ENCODE data around the gene COQ2. TPM values are rescaled to one million over a fixed set of nuclear protein-coding genes. Genes with fewer than 3 reads are reported as not detected.
A peak's percentile ranks its signal among the peaks of the same experiment; 100 is the strongest.
"Not testable (repeated sequence)": the region's sequence is repeated elsewhere in the genome, so short reads cannot be mapped to it uniquely, and the experiment has no call there.

COQ2 gene
- total RNA-seq (ENCODE audit: insufficient read depth, low replicate concordance), result 11.1 TPM

DNA sequence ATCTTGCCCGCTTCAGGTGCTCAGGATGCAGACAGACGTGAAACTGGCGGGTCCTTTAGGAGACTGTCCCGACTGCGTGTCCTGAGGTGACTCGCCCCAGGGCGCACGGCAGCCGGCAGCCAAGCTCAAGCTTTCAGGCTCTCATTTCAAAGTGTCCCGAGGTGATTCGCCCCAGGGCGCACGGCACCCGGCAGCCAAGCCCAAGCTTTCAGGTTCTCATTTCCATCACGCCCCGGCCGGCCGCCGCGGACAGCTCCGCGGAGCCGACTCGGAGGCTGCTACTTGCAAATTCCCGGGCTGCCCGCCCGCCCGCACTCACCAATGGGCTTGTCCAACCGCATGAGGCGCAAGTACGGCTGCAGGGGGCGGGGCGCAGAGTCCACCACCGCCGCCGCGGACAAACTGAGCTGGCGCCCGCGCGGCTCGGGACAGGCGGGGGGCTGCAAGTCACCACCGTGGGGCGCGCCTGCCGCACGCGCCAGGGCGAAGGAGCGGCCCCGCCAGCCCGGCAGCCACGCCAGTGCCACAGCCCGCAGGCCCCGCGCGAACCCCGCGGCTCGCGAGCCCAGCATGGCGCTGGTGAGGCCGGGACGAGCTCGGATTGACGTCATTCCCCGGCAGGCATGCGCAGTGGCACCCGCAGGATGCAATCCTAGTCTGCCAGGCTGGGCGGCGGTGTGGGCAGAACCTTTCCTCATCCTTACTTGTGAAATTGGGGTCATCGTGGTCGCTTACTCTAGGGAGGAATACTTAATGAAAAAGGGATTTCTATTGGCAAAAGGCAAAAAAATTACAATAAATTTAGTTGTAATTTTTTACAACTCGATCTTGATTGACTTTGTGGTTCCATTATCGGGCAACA, at the start of gene COQ2:
Gene COQ2, minus strand, starts transcription at position 606 of the 862 bp plus-strand sequence. Its CDS starts 34 bp downstream, at position 572.
- peak; percentile 97 for DNase-seq (ENCODE audit: low spot score)

GRCh38 chr4:83331956-83332355, 47.4 kb upstream of the COQ2 start:
- DNase-seq (ENCODE audit: low spot score), result no peak

DNA sequence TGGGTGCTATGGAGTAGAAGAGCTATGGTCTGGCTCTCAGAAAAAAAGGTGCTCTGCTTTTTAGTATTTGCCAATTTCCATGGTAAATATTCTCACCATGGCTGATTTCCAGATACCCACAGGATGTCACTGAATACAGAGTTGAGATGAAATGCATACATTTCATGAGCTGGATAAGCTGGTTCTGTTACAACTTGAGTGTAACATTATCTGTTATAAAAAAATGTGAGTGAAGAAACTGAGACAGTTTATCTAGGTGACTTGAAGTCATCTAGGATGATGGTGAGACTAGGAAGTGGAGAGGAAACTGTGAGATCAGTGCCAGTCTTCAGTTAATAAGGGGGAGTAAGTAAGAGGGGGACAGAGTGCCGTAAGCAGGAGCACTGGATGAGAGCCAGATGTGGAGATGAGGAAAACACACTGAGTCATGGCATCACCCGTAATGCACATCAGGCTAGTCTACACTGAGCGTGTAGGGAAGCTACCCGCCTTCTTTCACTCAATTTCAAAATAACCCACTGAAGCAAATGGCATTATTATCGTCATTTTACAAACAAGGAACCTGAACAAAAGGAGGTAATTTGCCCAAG, 45.0 kb upstream of the COQ2 start:
- DNase-seq (ENCODE audit: low spot score), result peak; percentile 40

GRCh38 chr4:83328521-83329187, 44.1 kb upstream of the COQ2 start:
- no peak for DNase-seq (ENCODE audit: low spot score)

DNA sequence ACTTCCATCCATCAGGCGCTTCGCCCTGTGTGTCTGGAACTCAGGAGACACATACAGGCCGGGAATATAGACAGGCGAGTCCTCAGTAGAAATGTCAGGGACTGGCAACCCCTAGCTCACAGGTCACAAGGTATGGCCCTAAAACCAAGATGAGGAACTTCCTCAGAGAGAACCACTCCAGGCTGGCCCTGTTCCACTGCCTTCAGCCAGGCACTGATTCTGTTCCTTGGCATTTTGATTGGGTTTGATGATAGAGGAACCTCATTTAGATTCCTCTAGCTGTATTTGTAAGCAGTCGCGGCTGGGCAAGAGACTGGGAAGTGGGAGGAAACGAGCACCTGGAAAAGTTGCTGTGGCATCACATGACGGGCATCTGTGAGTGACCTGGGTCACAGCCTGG, 41.9 kb upstream of the COQ2 start:
- no peak for DNase-seq (ENCODE audit: low spot score)

GRCh38 chr4:83325306-83325705, 40.7 kb upstream of the COQ2 start:
- DNase-seq (ENCODE audit: low spot score), result not testable (repeated sequence)

DNA sequence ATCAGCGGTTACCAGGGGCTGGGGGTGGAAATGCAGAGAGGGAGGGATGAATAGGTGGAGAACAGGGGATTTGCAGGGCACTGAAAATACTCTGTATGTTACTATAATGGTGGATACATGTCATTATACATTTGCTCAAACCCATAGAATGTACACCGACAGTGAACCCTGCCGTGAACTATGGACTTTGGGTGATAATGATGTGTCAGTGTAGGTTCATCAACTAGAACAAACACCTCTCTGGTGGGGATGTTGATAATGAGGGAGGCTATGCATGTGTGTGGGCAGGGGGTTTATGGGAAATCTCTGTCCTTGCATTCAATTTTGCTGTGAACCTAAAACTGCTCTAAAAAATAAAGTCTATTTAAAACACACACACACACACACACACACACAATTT, 38.5 kb upstream of the COQ2 start:
- no peak for DNase-seq (ENCODE audit: low spot score)

- DNase-seq (ENCODE audit: low spot score), result peak; percentile 31
These were observed 36.0 kb upstream of the COQ2 start for GRCh38 chr4:83320548-83320947.

- DNase-seq (ENCODE audit: low spot score), result no peak
These were observed 34.1 kb upstream of the COQ2 start for GRCh38 chr4:83318666-83319065.

GRCh38 chr4:83317671-83318070, 33.1 kb upstream of the COQ2 start:
- DNase-seq (ENCODE audit: low spot score), result no peak

- no peak for DNase-seq (ENCODE audit: low spot score)
These were observed 32.0 kb upstream of the COQ2 start for GRCh38 chr4:83316459-83317165.

GRCh38 chr4:83315341-83315870, 30.8 kb upstream of the COQ2 start:
- DNase-seq (ENCODE audit: low spot score), result no peak

DNA sequence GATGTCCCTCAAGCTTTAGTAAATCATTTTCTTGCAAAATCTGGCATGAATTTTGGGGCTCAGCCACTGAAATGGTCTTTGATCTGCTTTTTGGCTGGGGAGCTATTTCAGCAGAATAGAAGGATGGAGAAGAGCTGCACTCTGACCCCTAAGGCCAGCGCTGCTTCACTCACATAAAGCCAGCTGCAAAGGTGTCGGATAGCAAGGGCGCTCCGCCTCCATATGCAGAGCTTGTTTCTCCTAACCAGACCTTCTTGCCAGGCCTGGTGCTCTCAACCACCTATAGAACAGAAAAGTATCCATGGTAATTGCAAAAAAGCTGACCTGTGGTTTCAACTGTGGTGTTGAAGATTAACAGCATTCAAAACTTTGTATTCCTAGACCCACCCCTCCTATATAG, 24.1 kb upstream of the COQ2 start:
- DNase-seq (ENCODE audit: low spot score), result no peak

DNA sequence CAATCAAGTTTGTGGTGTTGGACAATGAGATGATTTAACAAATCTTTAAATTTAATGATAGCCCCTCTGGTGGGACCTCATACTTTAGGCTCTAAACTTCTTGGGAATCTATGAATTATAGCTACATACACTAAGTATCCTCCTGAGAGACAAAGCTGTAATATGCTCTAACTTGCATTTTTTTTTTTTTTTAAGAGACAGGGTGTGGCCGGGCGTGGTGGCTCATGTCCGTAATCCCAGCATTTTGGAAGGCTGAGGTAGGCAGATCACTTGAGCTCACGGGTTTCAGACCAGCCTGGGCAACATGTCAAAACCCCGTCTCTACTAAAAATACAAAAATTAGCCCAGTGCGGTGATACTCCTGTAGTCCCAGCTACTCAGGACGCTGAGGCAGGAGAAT, 23.3 kb upstream of the COQ2 start:
- no peak for DNase-seq (ENCODE audit: low spot score)

- peak; percentile 14 for DNase-seq (ENCODE audit: low spot score)
These were observed 20.6 kb upstream of the COQ2 start for GRCh38 chr4:83305187-83305586.

DNA sequence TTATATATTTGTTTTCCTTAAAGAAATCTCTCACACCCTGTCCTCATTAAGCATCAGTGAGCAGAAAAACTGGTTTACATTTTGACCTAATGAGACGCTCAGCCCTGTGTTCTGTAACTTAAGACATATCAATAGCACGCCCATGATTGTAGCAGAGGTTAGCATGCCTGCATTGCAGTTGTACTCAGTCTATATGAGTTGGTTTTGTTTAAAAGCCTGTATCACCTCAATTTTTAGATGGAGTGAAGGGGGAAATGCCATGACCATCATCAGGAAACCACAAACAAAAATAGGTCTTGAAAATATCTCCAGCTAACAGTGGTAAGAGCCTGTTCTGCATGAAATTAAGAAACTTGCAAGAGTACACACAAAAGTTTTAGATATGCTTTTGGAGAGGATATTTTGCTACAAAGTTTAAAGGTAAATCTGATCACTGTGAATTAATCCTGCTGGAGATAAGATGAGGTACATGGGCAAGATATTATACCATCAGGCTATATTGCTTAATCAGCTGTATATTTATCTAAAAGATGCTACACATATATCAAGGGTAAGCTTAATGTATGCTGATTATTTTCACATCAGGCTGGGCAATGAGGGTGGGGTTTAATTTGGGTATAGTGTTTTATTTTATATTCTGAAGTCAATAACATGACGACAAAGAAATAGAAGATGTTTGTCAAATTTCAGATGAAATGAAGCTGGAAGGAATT, 13.1 kb upstream of the COQ2 start:
- DNase-seq (ENCODE audit: low spot score), result no peak

DNA sequence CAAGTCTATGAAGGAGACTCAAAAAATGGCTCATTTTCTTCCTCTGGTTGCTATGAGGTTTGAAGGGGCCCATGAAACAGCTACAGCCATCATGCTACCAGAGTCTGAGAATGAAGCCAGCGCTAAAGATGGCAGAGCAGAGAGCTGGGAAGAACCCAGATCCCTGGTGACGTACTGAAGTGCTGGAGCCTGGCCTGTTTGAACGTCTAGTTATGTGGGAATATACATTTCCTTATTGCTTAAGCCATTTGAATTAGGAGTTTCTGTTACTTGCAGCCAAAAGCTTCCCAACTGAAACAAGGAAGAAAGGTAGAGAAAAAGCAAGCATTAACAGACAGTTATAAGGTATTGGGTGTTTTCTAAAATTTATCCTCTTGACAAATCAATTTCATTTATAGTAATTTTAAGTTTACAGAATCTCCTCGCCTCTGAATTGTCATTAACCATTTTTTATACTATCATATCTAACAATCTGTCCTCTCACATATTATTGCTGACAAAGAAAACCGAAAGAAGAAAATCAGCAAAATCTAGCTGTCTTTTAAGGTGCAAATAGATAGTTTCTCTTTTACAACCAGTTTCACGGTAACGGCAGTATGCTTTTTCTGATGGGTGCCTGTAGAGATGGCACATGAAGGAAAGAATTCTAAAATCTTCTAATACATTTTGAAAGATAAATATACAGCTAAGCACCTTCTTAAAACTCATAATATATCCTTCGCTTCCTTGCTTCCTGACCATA, 8.9 kb upstream of the COQ2 start:
- no peak for DNase-seq (ENCODE audit: low spot score)

DNA sequence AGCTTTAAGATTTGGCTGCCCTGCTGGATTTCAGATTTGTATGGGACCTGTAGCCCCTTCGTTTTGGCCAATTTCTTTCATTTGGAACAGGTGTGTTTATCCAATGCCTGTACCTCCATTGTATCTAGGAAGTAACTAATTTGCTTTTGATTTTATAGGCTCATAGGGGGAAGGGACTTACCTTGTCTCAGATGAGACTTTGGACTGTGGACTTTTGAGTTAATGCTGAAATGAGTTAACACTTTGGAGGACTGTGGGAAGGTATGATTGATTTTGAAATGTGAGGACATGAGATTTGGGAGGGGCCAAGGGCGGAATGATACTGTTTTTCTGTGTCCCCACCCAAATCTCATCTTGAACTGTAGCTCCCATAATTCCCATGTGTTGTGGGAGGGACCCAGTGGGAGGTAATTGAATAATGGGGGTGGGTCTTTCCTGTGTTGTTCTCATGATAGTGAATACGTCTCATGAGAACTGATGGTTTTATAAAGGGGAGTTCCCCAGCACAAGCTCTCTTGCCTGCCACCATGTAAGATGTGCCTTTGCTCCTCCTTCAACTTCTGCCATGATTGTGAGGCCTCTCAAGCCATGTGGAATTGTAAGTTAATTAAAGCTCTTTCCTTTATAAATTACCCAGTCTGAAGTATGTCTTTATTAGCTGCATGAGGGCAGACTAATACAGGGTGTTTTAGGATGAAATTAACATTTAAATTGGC, 5.6 kb upstream of the COQ2 start:
- not testable (repeated sequence) for DNase-seq (ENCODE audit: low spot score)

DNA sequence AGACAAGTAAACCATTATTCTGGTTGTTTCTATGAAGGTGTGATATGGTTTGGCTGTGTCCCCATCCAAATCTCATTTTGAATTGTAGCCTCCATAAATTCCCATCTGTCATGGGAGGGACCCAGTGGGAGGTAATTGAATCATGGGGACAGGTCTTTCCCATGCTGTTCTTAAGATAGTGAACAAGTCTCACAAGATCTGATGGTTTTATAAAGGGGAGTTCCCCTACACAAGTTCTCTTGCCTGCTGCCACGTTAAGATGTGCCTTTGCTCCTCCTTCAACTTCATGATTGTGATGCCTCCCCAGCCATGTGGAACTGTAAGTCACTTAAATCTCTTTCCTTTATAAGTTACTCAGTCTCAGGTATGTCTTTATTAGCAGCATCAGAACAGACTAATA, 3.8 kb upstream of the COQ2 start:
- DNase-seq (ENCODE audit: low spot score), result not testable (repeated sequence)

DNA sequence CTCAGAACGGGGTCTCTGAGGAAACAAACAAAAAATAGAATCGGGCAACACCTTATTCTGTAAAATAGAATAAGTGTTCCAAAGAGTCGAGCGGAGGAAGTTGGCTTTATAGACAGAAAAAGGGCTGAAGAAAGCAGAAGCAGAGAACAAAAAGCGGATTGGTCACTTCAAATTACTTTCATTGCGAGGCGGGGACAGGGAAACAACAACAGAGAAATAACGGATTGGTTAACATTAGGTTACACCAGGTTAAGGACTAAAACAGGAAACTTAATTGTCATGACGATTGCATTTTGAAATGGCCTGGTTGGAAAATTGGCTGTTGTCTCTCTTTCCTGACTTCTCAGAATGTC, 433 bp upstream of the COQ2 start:
- DNase-seq (ENCODE audit: low spot score), result peak; percentile 70
